Gastroesophageal sphincter (tissue), 3 donors: Measurements from ENCODE around the gene LDLRAD4.

Experiments used
- CTCF ChIP-seq, 4 experiments: fragments of 200-600 bp in 2 of 4; fragments of 450-650 bp in 2 of 4; sonication (generic) in 1 of 4; IDR thresholded peaks; one replicate each; pipeline ENCODE4 v1.5.1; 2017 to 2019; ENCODE audit warnings: antibody characterized with exemption in 4 of 4, mild to moderate bottlenecking in 2 of 4, moderate library complexity in 2 of 4
- POLR2A ChIP-seq, 2 donors: fragments of 450-650 bp; IDR thresholded peaks; one replicate each; pipeline ENCODE4 v1.6.1; 2017; ENCODE audit warnings: antibody characterized with exemption in 2 of 2, mild to moderate bottlenecking in 2 of 2, moderate library complexity in 1 of 2

GRCh38 chr18:13420969-13421686, 202.6 kb downstream of the LDLRAD4 start:
- no peak for TF ChIP-seq CTCF (IDR thresholded peaks at IDR 0.05)
- TF ChIP-seq POLR2A (IDR thresholded peaks at IDR 0.05) = no peak
